AG04449 (cell line): ENCODE data around the gene BBIP1.

Experiments
- CTCF ChIA-PET: fragments of 350-600 bp; formaldehyde crosslinking; extraction: SDS; loops from one replicate; lab custom pipeline; 2021; ENCODE audit warnings: antibody characterized with exemption; lab: Yijun Ruan, JAX
- POLR2A ChIA-PET: fragments of 400-600, 350-600 bp; formaldehyde crosslinking; extraction: SDS; loops from one replicate; lab custom pipeline; 2020; ENCODE audit warnings: antibody characterized with exemption, inconsistent platforms; lab: Yijun Ruan, JAX
- DNase-seq: peaks from one replicate; pipeline ENCODE4 v3.0.0-alpha.2; 2010; ENCODE audit warnings: low read depth, low spot score
- H3K4me3 ChIP-seq: 2 replicates; pipeline ENCODE4 v1.5.1; 2011; ENCODE audit warnings: low read depth, mild to moderate bottlenecking, control low read depth, low read length
- CTCF ChIP-seq: IDR thresholded peaks from one replicate; pipeline ENCODE4 v1.5.1; 2011; ENCODE audit warnings: mild to moderate bottlenecking, moderate library complexity, low read length, control low read depth, inconsistent platforms; ENCODE audit not compliant: insufficient read depth; ENCODE audit errors: missing control alignments

Gene BBIP1

DNA sequence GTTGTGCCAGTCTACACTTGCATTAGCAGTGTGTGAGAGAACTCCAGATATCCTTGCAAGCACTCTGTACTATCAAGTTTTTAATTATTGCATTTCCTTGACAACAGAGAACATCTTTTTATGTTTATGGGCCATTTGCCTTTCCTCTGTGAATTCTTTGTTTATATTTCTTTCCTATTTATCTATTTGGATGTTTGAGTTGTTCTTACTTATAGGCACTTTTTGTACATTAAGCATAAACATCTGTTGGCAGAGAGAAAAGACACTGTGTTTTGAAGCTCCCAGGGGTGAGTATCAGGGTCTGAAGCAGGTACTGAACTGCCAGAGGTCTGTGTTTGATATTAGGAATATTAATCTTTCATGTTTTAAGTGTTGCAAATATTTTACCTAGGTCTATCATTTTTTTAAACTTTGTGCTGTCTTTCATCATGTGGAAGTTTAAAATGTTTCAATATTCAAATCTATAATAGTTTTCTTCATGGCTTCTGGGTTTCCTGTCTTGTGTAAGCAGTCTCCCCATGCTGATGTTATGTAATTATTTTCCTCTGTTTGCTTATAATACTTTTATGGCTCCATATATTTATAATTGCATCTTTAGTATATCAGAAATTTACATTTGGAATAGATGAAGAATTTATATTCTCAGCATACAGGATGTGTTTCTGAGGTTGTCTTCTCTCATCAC, 64.9 kb downstream of the BBIP1 start:
- H3K4me3 ChIP-seq = no peak overlapping the region
- ChIA-PET POLR2A (no interaction called here), CTCF (interaction anchor here (1.5 kb wide), 1 partner anchor 17 kb away, joined by 3 read pairs; no protein-coding TSS in a partner anchor)
- DNase-seq = no peak
- no peak for TF ChIP-seq CTCF

DNA sequence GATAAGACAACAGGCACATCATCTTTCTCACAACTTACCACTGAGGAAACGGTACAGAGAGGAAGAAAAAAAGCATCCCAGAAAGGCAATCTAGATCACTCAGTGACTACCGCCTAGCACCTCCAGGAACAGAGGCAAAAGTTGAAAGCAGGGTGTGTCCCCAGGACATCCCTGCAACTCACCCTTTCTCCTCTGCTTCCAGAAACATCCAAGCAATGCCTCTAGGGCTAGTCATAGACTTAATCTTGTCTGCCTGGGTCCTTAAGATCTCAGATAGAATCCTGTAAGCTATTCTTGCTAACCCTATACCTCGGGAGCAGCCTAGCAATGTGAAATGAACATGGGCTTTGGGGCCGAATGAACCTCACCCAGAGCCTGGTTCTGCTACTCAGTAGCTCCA, 66.0 kb downstream of the BBIP1 start:
- no peak for TF ChIP-seq CTCF
- no peak overlapping the region for H3K4me3 ChIP-seq
- DNase-seq = no peak
- ChIA-PET CTCF (interaction anchor here (0.9 to 1.5 kb wide), 2 partner anchors 16 to 45 kb away, joined by 3 read pairs; no protein-coding TSS in a partner anchor), POLR2A (no interaction called here)

DNA sequence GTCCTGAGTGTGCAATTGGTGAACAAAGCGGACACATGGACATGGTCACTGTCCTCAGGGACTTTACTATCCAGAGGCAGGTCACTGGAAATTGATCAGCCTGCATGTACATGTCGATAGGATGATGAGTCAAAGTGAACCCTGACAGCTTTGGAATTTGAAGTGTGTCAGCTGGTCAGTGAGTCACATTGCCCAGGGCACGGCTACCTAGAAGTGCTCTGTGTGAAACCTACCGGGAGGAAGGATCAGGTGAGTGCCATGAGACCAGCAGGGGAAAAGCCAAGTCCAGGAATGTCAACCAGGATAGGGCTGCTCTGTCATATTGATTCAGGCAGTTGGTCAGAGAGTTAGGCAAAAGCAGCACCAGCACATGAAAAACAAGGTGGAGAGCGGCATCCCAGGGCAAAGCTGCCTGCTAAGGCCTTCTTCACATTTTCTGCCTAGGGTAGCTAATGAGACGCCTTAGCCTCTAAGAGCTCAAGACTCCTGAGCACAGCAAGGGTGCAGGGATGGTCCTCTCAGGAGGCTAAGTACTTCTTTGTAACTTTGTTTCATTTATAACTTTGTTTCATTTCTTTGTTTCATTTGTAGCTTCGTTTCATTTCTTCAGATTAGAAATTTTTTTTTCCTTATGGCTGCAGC, 66.6 kb downstream of the BBIP1 start:
- ChIA-PET POLR2A (no interaction called here), CTCF (interaction anchor here (0.9 to 1.5 kb wide), 4 partner anchors 12 to 44 kb away, joined by 3 read pairs; no protein-coding TSS in a partner anchor)
- H3K4me3 ChIP-seq = no peak overlapping the region
- TF ChIP-seq CTCF = no peak
- DNase-seq = no peak

DNA sequence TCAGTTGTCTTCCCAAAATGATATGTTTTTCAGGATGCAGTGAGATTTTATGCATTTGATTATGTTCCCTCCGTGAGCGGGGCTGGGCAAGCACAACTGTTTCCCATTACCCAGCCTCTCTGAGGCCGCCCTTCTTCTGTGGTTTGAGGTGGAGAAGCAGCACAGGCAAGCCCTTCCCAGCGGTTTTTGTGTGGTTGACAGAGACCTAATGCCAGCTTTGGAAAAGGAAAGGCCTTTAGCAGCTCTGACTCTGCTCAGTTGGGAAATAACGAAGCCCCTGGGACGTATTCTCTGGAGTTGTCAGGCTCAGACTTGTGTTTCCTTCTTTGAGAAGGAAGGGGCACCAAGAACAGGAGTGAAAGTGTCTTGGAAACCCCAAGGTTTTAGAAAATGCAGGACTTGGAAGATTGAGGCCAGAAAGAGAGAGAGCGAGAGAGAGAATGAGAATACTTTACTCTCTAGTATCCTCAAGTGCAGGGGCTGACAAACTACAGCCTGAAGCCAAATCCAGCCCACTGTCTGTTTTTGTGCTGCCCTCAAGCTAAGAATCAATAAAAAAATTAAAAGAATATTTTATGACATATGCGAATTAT, 67.9 kb downstream of the BBIP1 start:
- TF ChIP-seq CTCF = no peak
- no peak overlapping the region for H3K4me3 ChIP-seq
- ChIA-PET CTCF (interaction anchor here (1.1 to 1.2 kb wide), 2 partner anchors 11 to 13 kb away, joined by 3 read pairs; no protein-coding TSS in a partner anchor), POLR2A (no interaction called here)
- no peak for DNase-seq

GRCh38 chr10:110850099-110850498, 68.9 kb downstream of the BBIP1 start:
- ChIA-PET CTCF (no interaction called here), POLR2A (no interaction called here)
- H3K4me3 ChIP-seq = no peak overlapping the region
- no peak for DNase-seq
- TF ChIP-seq CTCF = no peak
